MM.1S (cell line): ENCODE results near the gene C8G.

Source experiments
- CTCF ChIP-seq: fragments of 300-600 bp; sonication (generic); IDR thresholded peaks from 2 replicates; pipeline ENCODE4 v1.5.1; 2016; ENCODE audit warnings: antibody characterized with exemption, low read length, mixed read lengths
- EZH2 ChIP-seq: fragments of 300-600 bp; sonication (generic); optimal IDR thresholded peaks from 2 replicates; pipeline ENCODE3; 2017; ENCODE audit warnings: low read depth, mild to moderate bottlenecking, antibody characterized with exemption, low read length, mixed read lengths
- EZH2phosphoT487 ChIP-seq: fragments of 300-600 bp; sonication (generic); IDR thresholded peaks from 2 replicates; pipeline ENCODE4 v1.6.1; 2018; ENCODE audit warnings: antibody characterized with exemption, low read length

GRCh38 chr9:136942881-136943230 is 2.2 kb upstream of the C8G start:
- TF ChIP-seq CTCF: no peak
- TF ChIP-seq EZH2phosphoT487: no peak
- TF ChIP-seq EZH2: no peak
